ENCODE measurements around the gene PTX3.

The PTX3 gene

DNA sequence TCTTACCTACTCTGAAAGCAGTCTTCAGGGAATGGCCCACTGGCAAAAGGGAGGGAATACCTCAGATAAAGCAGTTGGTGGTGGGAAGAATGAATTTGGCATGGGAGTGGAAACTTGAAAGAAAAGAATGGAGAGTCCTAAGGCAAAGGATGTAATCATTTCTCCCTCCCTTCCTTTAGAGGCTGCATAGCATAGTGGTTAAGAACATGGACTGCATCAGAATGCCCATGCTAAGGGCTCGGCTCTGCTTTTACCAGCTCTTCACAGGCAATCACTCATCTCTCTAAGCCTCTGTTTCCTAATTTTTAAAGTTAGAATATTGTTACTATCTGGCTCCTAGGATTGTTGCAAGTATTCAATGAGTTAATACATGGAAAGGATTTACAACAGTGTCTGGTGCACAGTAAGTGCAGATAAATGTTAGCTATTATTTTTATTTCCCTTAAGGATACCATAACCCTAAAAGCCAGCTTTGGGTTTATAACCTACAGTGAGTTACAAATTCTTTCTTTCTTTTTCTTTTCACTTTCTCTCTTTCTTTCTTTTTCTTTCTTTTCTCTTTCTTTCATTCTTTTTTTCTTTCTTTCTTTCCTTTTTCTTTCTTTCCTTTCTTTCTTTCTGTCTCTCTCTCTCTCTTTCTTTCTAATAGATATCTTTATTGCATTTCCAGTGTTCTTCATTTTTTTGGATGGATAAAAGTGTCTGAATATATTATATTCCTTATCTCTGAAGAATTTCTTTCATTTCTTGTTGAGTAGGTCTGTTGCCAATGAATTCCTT, 43.0 kb downstream of the PTX3 start:
- DNase-seq, result no peak

DNA sequence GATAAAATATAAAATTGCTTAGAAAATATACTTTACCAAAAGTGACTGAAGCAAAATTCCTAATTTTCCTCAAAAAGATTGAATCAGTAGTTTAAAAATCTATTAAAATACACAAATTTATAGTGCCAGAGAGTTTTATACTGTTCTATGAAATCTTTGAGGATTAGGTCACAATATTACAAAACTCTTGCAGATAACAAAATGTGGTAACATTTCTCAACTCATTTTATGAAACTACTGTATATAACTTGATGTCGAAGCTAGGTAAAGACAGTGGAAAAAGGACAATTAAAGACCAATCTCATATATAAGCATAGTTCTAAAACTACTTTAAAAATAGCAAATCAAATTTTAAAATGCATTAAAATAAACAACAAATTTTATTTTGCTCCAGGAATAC, 50.7 kb downstream of the PTX3 start:
- DNase-seq, result no peak

DNA sequence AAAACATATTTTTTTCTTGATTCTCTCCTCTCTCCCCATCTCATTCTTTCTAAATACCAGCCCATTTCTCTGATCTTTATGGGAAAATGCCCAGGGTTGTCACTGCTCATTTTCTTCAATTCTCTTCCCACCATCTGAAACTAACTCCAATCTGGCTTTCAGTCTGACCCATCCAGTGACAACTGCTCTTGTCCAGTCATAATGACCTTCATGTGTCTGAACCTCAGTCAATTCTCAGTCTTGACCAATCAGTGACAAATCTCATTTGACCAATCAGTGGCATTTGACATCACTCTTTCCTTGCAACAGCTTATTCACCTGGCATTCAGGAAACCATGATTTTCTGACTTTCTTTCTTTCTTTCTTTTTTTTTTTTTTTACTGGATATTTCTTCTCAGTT, 51.5 kb downstream of the PTX3 start:
- no peak for DNase-seq

DNA sequence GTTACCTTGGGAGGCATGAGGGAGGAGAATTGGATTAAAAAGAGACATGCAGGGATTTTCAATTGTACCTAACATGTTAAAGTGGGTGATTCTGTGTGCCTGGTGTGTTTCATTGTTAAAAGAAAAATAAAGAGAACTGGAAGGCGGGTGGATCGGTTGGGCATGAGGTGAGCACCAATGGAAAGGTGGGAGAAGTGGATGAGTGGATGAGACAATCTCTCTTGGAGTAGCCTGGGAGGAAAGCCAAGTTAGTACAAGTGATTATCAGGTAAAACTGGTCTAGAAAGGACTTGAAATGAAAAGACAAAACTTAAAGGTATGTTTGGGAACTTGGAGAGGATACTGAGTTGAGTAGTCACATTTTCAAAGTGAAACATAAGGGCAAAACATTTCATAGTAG, 54.5 kb downstream of the PTX3 start:
- no peak for DNase-seq

Data from effector CD8-positive, alpha-beta T cell (primary cell).